NCI-H2196 treated with DMSO at 0.1 percent for 48 hours (cell line): Measurements from ENCODE around the gene FGF14.

Experiments used
- DNase-seq: peaks from one replicate; lab custom pipeline; 2025; ENCODE audit not compliant: unreplicated experiment; lab: John Stamatoyannopoulos, UW

FGF14 gene

DNA sequence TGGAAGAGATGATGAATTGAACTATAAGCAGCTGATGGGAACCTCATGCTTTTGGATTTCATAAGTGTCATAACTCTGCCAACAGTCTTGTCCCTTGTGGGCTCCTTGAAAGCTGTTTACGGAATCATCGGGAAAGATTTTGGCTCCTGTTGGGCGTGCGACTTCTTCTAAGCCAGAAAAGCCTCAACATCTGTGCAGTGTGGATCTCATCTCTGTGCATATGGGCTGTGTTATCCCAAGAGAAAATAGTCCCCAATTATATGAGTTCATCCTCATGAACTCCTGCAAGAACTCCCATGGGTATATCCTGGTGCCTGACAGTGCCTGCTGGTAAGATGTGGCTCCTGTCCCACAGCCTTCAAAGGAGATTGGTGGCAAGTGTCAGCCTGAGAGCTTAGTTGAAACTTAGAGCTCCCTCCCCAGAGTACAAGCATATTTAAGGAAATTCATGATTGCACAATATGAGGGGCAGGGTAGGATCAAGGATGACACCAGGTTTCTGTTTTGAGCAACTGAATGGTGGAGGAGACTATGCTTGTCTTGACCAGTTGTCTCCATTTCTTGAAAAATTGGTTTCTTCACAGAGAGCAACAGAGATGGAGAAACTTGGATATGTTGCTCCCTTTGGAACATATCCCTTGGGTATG, 705.9 kb downstream of the FGF14 start:
- DNase-seq, result no peak

DNA sequence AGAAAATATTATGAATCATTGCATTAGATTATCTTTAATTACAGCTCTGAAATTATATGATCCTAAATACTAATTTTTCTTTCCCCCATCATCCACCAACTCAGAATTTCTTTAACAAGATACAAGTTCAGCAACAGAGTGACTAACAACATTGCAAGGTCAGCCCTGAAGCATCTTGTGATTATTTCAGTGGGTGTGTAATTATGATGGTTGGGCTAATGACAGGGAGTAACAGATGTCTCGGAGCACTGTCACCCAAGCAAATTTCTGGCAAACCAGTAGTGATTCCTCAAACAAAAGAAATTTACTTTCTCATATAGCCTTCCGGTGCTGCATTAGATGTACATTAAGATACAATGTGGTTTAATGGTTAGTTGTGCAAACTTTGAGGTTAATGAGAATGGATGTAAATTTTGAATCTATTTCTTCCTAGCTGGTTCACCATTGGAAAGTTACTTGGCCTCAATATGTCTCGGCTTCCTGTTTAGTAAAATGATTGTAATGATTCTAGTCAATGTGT, 710.4 kb downstream of the FGF14 start:
- DNase-seq, result no peak

DNA sequence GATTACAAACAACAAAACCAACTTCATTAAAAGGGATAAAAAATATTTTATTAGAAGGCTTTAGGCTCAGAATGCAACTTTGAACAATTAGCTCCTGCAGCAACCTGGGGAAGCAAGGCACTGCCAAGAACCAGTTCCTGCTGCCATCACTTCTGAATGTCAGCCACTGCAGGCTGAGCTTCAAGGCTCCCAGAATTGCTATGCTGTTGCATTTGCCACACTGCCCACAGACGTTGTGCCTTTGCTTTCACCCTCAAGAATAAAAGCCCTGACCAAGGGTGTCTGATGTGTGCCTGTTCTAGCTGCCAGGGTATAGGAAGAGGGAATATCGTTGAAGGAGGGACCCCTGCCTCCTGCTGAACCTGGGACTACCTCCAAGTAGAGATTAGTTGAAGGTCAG, 711.0 kb downstream of the FGF14 start:
- no peak for DNase-seq

DNA sequence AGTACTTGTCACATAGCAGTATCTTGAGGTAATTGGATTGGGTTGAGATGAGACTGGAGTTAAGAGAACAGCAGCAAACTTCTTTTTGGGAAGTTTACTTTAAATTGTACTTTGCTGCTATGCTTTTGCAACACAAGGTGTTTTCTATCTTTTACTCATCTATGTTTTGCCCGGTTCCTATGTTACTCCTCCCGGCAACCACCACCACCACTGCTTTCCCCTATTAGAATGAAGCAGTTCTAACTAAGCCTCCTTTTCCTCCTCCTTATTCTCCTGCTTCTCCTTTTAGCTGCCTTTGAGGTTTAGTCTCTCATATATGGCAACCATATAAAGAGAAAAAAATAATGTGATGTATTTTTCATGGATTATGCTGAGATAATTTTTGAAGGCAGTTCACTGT, 715.8 kb downstream of the FGF14 start:
- DNase-seq, result no peak

DNA sequence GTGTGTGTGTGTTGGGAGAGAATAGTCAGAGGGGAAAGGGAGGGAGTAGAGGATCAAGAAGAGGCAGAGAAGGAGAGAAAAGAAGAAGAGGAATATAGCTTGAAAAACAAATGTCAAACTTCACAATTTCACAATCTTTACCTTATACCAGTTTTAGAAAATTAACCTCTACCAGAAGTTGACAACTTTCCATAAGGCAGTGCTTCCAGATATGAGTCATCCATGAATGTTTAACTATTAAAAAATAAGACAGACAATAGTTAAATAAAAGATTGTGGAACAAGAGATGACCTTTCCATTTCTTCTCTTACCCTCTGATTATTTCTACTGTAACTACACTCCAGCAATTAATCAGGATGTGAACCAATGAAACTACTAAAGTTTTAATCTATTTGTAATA, 720.0 kb downstream of the FGF14 start:
- DNase-seq, result no peak

DNA sequence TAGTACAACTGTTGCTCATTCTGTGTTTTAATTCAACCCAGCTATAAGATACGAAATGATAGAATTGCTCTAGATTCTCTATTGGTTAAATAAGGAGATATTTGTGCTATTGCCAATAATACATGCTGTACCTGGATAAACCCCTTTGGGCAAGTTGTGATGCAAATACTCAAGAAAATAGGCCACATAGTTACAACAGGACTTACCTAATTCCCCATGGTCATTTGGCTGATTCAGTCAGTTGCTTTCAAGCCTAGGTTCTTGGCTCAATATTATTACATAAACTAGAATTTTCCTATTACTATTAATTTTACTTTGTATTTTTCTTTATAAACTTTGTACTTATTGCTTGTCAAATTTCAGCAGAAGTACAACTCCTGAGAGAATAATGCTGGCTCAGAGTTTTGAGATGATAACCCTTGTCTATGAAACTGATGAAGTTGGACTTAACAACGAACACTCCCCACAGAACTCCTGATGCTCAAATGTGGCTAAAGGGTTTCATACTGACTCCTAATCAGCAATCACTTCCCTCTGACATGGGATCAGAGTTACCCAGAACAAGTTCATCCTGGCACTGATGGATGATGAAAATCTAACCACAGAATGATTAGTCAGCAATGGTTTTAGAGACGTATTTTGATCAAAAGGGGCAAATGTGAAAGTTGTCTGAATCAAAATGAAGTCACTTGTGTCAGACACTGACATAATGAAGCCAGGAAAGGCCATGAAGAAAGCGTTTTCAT, 728.3 kb downstream of the FGF14 start:
- DNase-seq, result no peak

DNA sequence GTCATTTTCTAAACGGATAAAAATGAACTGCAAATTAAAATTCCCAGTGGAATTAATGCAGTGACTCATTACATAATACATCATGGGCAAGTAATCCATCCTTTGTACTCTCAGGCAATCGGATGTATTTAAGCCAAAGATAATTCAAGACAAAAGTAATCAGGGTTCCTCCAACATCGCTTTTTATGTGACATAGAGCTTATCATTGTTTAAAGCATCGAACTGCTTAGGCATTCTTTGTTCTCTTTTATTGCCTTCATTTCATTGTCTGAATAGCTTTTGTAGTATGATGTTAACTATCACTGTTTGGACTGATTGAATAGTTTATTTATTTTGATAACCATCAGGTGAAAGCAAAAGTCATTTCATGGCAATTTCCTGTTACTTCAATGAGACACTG, 740.0 kb downstream of the FGF14 start:
- DNase-seq, result no peak
